IMR-90 (cell line): ENCODE results near the gene B3GLCT.

Source experiments
- BHLHE40 ChIP-seq: fragments of 150-350 bp; IDR thresholded peaks from 2 replicates; pipeline ENCODE4 v1.6.1; 2016; ENCODE audit warnings: mild to moderate bottlenecking, low read depth, low read length
- CHD1 ChIP-seq: IDR thresholded peaks from 2 replicates; pipeline ENCODE4 v1.6.1; 2012; ENCODE audit warnings: low read depth, low read length, improper control_type of control experiment
- FOS ChIP-seq: fragments of 150-350 bp; IDR thresholded peaks from 2 replicates; pipeline ENCODE4 v1.6.1; 2016; ENCODE audit warnings: low read depth, low read length
- POLR2A ChIP-seq: IDR thresholded peaks from 2 replicates; pipeline ENCODE4 v1.6.1; 2012; ENCODE audit warnings: mild to moderate bottlenecking, low read depth, low read length
- RAD21 ChIP-seq: IDR thresholded peaks from 2 replicates; pipeline ENCODE4 v1.6.1; 2012; ENCODE audit warnings: low read length, improper control_type of control experiment
- RFX5 ChIP-seq: IDR thresholded peaks from 2 replicates; pipeline ENCODE4 v1.8.0; 2012; ENCODE audit warnings: low read depth, mild to moderate bottlenecking, low read length, moderate library complexity
- TF ChIP-seq, protein P1 (sequence below): conservative IDR thresholded peaks from 2 replicates; pipeline ENCODE4 v1.5.1; 2012; ENCODE audit warnings: mild to moderate bottlenecking, low read depth, low read length, improper control_type of control experiment

- TF ChIP-seq, protein P1, sequence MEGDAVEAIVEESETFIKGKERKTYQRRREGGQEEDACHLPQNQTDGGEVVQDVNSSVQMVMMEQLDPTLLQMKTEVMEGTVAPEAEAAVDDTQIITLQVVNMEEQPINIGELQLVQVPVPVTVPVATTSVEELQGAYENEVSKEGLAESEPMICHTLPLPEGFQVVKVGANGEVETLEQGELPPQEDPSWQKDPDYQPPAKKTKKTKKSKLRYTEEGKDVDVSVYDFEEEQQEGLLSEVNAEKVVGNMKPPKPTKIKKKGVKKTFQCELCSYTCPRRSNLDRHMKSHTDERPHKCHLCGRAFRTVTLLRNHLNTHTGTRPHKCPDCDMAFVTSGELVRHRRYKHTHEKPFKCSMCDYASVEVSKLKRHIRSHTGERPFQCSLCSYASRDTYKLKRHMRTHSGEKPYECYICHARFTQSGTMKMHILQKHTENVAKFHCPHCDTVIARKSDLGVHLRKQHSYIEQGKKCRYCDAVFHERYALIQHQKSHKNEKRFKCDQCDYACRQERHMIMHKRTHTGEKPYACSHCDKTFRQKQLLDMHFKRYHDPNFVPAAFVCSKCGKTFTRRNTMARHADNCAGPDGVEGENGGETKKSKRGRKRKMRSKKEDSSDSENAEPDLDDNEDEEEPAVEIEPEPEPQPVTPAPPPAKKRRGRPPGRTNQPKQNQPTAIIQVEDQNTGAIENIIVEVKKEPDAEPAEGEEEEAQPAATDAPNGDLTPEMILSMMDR: no peak
- TF ChIP-seq POLR2A (no peak), RAD21 (no peak), FOS (no peak), BHLHE40 (no peak), RFX5 (no peak), CHD1 (no peak)
These were observed 20.5 kb upstream of the B3GLCT start for GRCh38 chr13:31179241-31179640.
